Measurements from ENCODE around the gene ABCF1.

DNA sequence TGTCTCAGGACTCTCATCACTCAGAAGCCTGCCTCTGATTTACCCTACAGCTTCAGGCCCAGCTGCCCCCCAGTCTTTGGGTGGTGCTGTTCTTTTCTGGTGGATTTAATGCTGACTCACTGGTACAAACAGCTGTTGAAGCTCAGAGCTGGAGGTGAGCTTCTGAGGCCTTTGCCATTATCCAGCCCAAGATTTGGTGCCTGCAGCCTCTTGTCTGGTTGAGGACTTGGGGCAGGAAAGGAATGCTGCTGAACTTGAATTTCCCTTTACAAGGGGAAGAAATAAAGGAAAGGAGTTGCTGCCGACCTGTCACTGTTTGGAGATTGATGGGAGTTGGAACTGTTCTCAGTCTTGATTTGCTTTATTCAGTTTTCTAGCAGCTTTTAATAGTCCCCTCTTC, 19.8 kb downstream of the ABCF1 start:
- TF ChIP-seq NR1H2 (CRISPR knock-in tag; IDR thresholded peaks at IDR 0.05) = no peak
- TF ChIP-seq FOXP1 (CRISPR knock-in tag; IDR thresholded peaks at IDR 0.05; ENCODE audit: borderline replicate concordance) = no peak
- TF ChIP-seq CTCF (IDR thresholded peaks at IDR 0.05) = no peak
- no peak for TF ChIP-seq ATF2 (CRISPR knock-in tag; IDR thresholded peaks at IDR 0.05; ENCODE audit: borderline replicate concordance, low read depth)
- no peak for TF ChIP-seq SP1 (CRISPR knock-in tag; conservative IDR thresholded peaks at IDR 0.05)
- no peak for TF ChIP-seq ZNF232 (CRISPR knock-in tag; IDR thresholded peaks at IDR 0.05)
- TF ChIP-seq NR2C2 (CRISPR knock-in tag; IDR thresholded peaks at IDR 0.05) = no peak
- no peak for TF ChIP-seq USF2 (CRISPR knock-in tag; IDR thresholded peaks at IDR 0.05)
- TF ChIP-seq CREB1 (CRISPR knock-in tag; IDR thresholded peaks at IDR 0.05) = no peak
- TF ChIP-seq GABPB1 (CRISPR knock-in tag; IDR thresholded peaks at IDR 0.05) = no peak
- TF ChIP-seq ATF6 (CRISPR knock-in tag; IDR thresholded peaks at IDR 0.05) = no peak
- TF ChIP-seq IRF1 (CRISPR knock-in tag; IDR thresholded peaks at IDR 0.05) = no peak
- TF ChIP-seq GRHL2 (CRISPR knock-in tag; IDR thresholded peaks at IDR 0.05; ENCODE audit: insufficient replicate concordance, severe bottlenecking) = no peak
